Measurements from ENCODE around the gene TGOLN2.
"Not testable (repeated sequence)": the region's sequence is repeated elsewhere in the genome, so short reads cannot be mapped to it uniquely, and the experiment has no call there.

Gene TGOLN2

GRCh38 chr2:85340034-85340892 lies 12.5 kb upstream of the TGOLN2 start:
- DNase-seq (ENCODE audit: low read depth, low spot score): peak; percentile 27

GRCh38 chr2:85334928-85335327 lies 7.1 kb upstream of the TGOLN2 start:
- no peak for DNase-seq (ENCODE audit: low read depth, low spot score)

DNA sequence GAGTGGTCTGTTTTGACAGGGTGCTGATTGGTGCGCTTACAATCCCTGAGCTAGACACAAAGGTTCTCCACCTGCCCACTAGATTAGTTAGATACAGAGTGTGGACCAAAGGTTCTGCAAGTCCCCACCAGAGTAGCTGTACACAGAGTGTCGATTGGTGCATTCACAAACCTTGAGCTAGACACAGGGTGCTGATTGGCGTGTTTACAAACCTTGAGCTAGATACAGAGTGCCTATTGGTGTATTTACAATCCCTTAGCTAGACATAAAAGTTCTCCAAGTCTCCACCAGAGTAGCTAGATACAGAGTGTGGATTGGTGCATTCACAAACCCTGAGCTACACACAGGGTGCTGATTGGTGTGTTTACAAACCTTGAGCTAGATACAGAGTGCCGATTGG lies 6.1 kb upstream of the TGOLN2 start:
- DNase-seq (ENCODE audit: low read depth, low spot score): not testable (repeated sequence)

DNA sequence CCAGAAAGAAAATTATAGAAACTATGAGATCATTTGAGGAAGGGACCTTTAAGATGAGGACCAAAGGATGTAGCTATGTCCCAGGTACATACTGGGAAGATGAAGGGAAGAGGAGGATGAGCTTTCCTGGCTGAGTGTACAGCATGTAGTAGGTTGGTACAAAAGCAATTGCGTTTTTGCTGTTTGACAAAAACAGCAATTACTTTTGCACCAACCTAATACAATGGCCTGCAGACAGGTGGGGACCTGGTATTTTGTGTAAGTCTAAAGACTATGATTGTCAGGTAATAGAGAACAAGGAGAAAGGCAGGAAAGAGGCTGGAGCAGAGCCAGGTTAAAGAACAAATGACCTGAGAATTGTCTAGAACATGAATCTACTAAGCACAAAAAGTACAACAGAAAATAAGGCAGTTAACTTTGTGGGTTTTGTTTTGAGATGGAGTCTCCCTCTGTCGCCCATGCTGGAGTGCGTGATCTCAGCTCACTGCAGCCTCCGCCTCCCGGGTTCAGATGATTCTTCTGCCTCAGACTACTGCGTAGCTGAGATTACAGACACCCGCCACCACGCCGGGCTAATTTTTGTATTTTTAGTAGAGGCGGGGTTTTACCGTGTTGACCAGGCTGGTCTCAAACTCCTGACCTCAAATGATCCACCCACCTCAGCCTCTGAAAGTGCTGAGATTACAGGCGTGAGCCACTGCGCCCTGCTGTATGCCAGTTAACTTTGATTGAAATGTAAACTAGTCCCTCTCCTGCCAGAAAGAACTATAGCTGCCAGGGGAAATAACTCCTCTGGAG lies 3.2 kb upstream of the TGOLN2 start:
- no peak for DNase-seq (ENCODE audit: low read depth, low spot score)

GRCh38 chr2:85329701-85330100 lies 1.9 kb upstream of the TGOLN2 start:
- not testable (repeated sequence) for DNase-seq (ENCODE audit: low read depth, low spot score)

GRCh38 chr2:85329181-85329651 lies 1.4 kb upstream of the TGOLN2 start:
- DNase-seq (ENCODE audit: low read depth, low spot score): no peak

DNA sequence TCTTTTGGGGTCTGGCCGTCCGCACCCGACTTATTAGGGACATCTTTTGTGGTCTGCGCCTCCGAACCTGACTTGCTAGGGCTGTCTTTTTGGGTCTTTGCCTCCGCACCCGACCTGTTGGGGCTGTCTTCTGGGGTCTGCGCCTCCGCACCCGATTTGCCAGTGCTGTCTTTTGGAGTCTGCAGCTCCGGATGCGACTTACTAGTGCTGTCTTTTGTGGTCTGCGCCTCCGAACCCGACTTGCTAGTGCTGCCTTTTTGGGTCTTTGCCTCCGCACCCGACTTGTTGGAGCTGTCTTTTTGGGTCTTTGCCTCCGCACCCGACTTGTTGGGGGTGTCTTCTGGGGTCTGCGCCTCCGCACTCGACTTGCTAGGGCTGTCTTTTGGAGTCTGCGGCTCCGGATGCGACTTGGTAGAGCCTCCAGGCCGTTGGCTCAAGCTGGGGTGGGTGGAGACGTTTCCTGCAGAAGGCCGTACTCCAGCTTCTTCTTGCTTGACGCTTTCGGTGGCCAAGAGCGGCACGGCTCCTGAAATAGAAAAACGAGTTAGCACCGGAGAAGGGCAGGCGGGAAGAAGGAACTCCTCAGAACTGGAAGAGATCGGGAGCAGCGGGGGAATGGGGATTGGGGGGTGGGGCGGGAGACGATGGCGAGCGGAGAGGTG lies 498 bp downstream of the TGOLN2 start:
- peak; percentile 62 for DNase-seq (ENCODE audit: low read depth, low spot score)

GRCh38 chr2:85326406-85327159 lies 1.2 kb downstream of the TGOLN2 start:
- DNase-seq (ENCODE audit: low read depth, low spot score): peak; percentile 28

- no peak for DNase-seq (ENCODE audit: low read depth, low spot score)
These were observed 2.4 kb downstream of the TGOLN2 start for GRCh38 chr2:85325466-85325811.

- no peak for DNase-seq (ENCODE audit: low read depth, low spot score)
These were observed 2.9 kb downstream of the TGOLN2 start for GRCh38 chr2:85324639-85325465.

GRCh38 chr2:85323988-85324367 lies 3.8 kb downstream of the TGOLN2 start:
- DNase-seq (ENCODE audit: low read depth, low spot score): not testable (repeated sequence)

- no peak for DNase-seq (ENCODE audit: low read depth, low spot score)
These were observed 4.3 kb downstream of the TGOLN2 start for GRCh38 chr2:85323351-85323987.

DNA sequence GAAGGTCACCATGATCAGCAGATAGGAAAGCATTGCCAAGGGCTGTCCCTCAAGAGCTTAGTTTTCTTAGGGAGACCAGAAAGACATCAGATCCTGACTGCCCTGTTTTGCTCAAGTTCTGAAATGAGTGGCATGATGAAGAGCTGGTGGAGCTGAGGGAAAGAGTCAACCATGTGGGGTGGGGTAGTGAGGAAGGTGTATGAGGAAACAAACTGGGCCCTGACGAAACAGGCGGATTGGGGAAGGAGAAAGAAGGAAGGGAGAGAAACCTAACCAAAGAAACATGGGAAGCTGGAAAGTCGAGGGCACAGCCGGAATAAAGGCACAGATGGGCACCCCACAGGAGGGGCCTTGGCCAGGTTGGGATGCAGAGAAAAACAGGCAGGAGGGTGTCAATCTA lies 8.0 kb downstream of the TGOLN2 start:
- no peak for DNase-seq (ENCODE audit: low read depth, low spot score)

DNA sequence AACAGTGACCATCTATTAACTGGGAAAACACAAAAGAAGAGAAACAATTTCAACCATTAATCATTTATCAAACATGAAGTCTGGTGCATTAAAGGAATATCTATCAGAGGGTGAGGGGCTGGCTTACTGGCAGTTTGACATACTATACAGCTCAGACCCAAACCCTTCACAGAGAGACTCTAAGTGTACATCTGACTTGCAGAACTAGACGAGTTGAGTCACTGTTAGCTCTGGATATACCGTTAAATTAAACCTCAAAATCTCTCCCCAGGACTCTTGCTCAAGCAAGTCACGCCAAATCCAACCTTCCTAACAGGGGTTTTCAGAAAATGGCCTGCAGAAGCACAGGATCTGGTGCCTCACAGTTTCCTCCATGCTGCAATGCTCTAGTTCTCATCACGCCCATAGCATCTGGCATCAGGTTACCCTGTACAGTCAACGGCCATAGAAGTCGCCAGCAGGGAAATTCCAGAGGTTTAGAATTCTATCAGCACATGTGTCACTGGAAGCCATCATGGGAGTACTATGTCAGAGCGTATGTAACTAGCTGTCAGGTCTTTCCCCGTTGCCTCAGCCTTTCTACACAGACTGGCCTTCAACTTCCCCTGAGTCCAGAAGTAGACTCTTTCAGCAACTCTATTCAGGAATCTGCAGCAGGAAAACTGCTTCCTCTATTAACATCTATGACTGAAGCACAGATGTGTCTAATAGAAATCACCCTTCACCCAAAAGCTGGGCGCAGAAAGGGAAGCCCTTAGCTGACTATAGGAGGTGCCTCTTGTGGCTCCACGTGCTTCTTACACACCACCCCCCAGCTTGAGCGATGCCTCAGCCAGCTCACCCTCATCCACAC lies 9.3 kb downstream of the TGOLN2 start:
- DNase-seq (ENCODE audit: low read depth, low spot score): peak; percentile 19

- not testable (repeated sequence) for DNase-seq (ENCODE audit: low read depth, low spot score)
These were observed 11.9 kb downstream of the TGOLN2 start for GRCh38 chr2:85315921-85316320.

DNA sequence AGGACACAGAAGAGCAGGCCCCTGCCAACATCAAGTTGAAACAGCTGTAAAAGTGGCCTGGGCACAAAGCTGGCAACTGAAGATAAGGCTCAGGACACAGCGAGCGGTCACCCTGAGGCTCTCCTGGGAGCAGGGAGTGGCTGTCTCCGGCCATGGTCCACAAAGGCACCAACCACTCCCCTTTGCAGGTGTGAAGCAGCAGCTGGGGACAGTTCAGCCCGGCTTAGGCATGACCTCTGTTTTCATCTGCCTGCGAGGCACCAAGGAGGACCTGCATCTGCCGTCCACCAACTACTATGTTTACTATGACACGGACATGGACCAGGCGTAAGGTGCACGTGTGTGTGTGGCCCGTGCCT lies 12.9 kb downstream of the TGOLN2 start:
- DNase-seq (ENCODE audit: low read depth, low spot score): no peak

GRCh38 chr2:85312404-85312803 lies 15.4 kb downstream of the TGOLN2 start:
- DNase-seq (ENCODE audit: low read depth, low spot score): peak; percentile 57

DNA sequence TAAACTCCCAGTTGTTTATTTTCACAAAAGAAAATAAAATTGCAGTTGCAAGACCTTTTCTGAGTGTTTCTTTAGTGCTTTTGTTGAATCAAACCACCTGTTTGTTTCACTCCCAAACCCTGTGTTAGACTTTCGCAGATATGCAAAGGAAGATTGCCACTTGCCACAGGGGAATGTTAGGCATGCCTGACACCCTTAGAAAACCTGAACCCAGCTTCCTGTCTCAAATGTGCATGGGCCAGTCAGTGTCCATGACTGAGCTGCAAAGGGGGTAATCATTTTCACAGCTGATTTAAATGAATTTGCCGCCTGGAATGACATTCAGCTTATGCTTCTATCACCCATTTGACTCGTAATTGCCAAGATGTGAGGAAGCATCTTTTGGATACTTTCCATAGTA lies 17.5 kb downstream of the TGOLN2 start:
- peak; percentile 17 for DNase-seq (ENCODE audit: low read depth, low spot score)

DNA sequence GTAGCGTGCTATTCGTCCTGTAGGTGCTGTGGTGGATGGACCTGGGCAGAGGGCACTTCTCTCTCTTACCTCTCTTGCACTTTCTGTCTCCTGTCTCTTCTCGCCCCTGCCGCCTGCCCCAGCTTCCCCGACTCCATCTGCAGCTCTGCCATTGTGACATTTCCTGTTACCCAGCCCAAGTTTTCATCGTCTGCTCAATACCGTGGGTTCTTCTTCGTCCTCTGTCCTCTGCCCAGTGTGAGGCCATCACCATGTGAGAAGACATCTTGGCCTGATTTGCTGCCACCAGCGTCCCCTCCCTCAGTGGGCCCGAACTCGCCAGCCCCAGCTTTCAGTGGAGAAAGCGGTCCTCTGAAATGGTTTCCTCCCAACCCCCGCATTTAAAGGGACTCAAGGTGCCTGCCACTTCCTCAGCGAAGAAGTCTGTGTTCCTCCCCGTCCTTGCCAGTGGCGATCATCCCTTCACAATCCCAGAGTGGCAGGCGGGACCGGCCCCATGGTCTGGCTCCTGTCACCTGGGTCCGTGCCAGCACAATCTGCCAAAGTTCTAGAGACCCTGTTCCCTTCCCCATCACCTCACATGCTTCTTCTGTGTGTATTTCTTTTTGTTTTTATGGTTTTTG lies 18.0 kb downstream of the TGOLN2 start:
- no peak for DNase-seq (ENCODE audit: low read depth, low spot score)

Measured in astrocyte of the hippocampus (primary cell).